GM23248 (cell line): Measurements from ENCODE around the gene NEDD4L.

ENCODE experiments used
- EZH2 ChIP-seq: fragments of 200-600 bp; sonication (generic); IDR thresholded peaks from 2 replicates; pipeline ENCODE4 v1.6.1; 2018; ENCODE audit warnings: antibody characterized with exemption, mild to moderate bottlenecking; ENCODE audit not compliant: insufficient read depth, poor library complexity, severe bottlenecking
- EZH2phosphoT487 ChIP-seq: fragments of 200-600 bp; sonication (generic); IDR thresholded peaks from 2 replicates; pipeline ENCODE4 v1.6.1; 2018; ENCODE audit warnings: antibody characterized with exemption, moderate library complexity, mild to moderate bottlenecking, low read depth; ENCODE audit not compliant: insufficient read depth

GRCh38 chr18:58354051-58354450, 310.0 kb downstream of the NEDD4L start:
- TF ChIP-seq EZH2 (no peak), EZH2phosphoT487 (no peak)
